ENCODE results near the gene LHFPL3.

- no peak for TF ChIP-seq EP300 (conservative IDR thresholded peaks at IDR 0.05; ENCODE audit: poor library complexity, severe bottlenecking)
- TF ChIP-seq CTCF (IDR thresholded peaks at IDR 0.05; ENCODE audit: poor library complexity, severe bottlenecking), result no peak
Measured at GRCh38 chr7:104903044-104903443, 574.6 kb downstream of the LHFPL3 start.
